GM18520 (cell line): ENCODE results near the gene CD27.

Source experiments
- ATAC-seq: cut with Tn5 transposase; IDR thresholded peaks from one replicate; pipeline ENCODE4 v1.9.1; 2021; ENCODE audit not compliant: unreplicated experiment

CD27 gene

DNA sequence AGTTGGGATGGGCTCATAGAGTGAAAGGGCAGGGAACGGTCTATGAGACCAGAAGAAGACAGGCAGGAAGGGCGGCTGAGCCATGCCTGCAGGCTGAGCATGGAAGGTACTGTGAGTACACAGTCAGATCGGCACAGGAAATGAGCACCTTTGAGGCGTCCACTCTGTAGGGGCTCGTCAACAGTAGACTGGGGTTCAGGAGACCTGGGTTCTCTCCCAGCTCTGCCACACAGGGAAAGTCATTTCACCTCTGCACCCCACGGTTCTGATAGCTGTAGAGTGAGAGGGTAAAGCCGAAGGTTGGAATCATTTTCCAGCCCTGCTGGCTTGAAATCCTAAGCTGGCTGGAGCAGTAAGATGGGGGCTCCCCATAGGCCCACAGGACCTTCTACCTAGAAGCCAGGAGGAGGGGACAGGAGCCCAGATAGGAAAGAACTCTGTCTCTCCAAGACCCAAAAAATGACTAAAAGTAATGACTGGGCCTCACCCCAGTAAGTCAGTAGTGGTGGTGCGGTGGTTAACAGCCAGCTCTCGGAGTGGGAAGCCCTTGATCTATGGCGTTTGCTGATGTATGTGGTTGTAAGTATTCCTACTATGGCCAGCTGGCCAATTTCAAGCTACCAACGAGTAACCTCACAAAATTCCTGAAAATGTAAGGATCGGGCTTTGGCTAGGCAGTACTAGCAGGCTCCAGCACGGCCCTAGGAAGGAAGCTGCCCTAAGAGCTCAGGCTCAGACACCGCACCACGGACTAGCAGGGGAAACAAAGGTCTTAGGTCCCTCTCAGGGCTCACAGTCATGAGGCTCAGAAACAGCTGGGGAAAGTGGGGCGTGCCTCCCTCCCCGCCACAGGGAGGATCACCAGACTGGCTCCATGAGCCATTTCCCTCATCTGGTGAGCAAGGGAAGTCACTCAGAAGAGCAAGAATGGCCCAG, 10.3 kb upstream of the CD27 start:
- no peak for ATAC-seq

DNA sequence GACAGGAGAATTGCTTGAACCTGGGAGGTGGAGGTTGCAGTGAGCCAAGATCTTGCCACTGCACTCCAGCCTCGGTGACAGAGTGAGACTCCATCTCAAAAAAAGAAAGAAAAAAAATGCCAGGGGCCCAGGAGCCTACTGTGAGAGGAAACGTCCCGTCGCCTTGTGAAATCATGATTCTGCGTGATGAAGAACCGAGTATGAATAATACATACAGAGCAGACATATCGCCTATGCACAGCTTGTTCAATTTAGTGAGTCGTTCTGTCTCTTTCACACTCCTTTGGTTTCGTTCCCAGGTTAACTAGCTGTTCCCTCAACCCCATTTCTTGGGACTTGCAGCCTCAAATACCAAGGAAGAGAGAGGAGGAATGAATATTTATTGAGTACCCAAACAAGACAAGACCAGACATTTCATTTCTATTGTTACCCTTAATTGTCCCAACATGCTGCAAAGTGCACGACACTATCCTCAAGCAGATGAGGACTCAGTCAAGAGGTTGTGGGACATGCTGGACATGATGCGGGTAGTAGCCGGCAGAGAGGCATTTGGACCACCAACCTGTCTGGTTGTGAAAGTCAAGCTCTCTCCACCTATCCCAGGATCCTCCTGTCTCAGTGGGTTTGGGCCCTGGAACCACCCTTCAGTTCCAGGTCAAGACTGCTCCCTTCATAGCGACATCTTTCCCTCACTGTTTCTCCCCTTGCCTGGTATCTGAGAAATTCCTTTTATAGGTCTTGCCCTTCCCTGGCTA, 8.6 kb upstream of the CD27 start:
- no peak for ATAC-seq

DNA sequence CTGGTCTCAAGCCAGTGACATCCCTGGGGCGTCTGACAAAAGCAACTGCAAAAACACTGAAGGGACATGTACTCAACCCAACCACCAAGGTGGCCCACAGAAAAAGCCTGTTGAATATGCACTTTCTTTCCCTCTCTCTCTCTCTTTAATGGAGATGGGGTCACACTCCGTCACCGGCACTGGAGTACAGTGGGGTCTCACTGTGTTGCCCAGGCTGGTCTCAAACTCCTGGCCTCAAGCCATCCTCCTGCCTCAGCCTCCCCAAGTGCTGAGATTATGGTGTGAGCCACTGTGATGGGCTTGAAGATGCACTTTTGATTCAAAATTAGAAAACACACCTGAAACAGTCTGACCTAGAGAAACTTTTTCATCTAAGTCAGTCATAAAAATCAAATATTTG, 7.2 kb upstream of the CD27 start:
- no peak for ATAC-seq

DNA sequence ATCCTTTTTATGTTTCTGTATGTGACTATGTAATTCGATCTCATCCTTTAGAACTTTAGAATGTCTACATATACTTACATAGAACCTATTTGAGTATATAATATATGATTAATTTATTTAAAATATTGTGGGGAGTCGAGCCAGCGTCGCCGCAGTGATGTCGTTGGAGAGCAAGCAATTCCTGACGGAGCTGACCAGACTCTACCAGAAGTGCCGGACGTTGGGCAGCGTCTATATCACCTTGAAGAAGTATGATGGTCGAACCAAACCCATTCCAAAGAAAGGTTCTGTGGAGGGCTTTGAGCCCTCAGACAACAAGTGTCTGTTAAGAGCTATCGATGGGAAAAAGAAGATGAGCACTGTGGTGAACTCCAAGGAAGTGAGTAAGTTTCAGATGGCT, 6.4 kb upstream of the CD27 start:
- no peak for ATAC-seq

DNA sequence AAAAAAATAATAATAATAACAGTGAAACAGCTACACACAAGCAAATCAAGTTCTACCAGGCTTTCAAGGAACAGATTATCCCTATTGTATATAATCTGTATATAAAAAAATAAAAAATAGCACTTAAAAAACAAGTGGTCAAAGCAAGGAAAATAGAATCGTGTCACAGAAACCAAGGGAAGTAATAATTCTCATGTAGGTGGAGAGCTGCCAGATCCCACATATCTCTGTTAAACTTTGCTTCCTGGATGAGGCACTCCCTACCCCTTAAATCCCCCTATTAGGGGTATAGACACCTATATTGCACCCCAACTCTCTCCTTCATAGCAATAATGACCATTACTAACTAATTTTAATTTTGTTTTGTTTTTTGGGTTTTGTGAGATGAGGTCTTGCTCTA, 4.4 kb upstream of the CD27 start:
- no peak for ATAC-seq

DNA sequence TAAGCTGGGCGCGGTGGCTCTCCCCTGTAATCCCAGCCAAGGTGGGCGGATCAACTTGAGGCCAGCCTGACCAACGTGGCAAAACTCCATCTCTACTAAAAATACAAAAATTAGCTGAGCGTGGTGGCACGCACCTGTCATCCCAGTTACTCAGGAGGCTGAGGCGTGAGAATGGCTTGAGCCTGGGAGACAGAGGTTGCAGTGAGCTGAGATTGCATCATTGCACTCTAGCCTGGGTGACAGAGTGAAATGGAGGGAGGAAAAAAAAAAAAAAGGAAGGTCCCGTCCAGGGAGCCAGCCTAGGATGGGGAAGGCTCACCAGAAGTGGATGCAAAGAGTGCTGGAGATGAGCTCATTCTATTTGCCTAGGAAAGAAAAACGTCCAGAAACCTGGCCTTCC, 1.9 kb upstream of the CD27 start:
- ATAC-seq, result no peak

DNA sequence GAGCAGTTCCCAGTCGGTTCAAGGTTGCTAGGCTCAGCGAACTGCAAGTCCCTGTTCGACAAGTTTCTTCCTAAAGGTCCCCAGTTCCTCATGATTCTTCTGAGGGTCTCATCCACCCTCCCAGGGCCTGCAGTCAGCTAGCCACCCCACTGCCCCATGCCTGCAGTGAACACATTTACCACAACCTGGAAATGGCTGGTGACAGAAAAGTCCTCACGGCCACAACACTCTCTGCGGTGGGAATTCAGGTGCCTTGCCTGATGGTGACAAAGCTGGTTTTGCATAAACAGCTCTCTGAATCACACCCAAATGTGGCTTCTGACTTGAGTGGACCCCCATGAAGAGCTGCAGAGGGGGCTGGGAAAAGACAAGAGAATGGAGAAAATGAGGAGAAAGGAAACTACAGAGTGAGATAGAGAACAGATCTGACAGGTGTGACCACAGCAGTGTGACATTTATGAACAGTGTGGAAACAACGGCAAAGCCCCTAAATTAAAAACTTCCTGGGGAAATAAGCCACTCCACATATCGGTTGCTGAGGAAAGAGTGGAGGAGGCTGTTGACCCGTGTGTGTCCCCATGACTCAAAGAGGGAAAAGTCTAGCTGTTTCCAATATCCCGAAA, 1.3 kb upstream of the CD27 start:
- no peak for ATAC-seq

DNA sequence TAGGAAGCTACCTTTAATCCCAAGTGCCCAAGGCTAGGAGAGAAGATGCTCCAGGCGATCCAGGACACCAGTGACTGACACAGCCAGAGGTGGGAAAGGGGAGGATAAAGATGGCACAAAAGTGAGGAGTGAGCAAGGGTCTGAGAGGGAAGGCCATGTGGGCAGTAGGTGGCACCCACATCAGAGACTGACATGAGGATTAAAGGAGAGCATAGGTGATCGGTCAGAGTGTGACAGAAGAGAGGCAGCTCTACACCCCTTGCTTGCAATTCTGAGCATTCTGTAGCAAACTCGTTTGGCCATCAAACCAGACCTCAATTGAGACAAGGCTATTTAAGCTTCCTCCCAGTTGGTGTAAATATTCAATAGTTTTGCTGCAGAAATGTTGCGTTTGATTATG, 724 bp upstream of the CD27 start:
- ATAC-seq, result no peak

DNA sequence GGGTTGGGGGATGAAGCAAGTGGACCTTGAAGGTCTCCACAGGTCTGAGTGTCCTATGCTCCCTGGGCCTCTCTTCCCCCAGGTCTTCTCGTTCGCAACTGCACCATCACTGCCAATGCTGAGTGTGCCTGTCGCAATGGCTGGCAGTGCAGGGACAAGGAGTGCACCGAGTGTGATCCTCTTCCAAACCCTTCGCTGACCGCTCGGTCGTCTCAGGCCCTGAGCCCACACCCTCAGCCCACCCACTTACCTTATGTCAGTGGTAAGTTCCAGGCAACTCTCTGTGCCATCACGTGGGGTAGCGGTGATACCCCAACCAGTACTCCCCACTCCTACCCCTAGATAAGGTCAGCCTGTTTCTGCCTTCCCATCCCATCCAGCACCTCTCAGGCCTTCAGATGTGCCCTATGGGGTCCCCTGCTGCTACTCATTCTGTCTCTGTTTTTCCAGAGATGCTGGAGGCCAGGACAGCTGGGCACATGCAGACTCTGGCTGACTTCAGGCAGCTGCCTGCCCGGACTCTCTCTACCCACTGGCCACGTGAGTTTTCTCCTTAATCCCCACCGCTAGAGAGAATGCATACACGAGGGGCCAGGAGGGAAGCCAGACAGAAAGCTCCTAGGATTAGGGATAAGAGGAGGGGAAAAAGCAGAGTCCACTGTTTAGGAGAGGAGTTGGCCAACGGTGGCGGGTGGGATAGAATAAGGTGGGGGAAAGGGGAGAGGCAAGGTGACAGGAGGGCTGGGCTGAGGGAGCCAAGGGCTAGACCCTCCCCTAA, 5.5 kb downstream of the CD27 start:
- ATAC-seq, result no peak

DNA sequence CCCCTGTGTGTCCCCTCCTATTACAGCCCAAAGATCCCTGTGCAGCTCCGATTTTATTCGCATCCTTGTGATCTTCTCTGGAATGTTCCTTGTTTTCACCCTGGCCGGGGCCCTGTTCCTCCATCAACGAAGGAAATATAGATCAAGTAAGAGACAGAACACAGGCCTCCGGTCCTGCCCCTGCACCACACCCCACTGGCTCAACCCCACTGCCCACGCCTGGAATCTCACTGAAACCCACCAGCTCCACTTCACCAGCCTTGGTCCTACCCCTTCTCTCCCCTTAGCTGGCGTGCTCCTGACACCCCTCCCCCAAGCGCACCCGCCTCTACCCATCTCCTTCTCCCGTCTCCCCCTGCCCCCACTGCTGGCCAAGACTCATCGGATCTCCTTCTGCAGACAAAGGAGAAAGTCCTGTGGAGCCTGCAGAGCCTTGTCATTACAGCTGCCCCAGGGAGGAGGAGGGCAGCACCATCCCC, 6.2 kb downstream of the CD27 start:
- ATAC-seq, result peak; percentile 2

DNA sequence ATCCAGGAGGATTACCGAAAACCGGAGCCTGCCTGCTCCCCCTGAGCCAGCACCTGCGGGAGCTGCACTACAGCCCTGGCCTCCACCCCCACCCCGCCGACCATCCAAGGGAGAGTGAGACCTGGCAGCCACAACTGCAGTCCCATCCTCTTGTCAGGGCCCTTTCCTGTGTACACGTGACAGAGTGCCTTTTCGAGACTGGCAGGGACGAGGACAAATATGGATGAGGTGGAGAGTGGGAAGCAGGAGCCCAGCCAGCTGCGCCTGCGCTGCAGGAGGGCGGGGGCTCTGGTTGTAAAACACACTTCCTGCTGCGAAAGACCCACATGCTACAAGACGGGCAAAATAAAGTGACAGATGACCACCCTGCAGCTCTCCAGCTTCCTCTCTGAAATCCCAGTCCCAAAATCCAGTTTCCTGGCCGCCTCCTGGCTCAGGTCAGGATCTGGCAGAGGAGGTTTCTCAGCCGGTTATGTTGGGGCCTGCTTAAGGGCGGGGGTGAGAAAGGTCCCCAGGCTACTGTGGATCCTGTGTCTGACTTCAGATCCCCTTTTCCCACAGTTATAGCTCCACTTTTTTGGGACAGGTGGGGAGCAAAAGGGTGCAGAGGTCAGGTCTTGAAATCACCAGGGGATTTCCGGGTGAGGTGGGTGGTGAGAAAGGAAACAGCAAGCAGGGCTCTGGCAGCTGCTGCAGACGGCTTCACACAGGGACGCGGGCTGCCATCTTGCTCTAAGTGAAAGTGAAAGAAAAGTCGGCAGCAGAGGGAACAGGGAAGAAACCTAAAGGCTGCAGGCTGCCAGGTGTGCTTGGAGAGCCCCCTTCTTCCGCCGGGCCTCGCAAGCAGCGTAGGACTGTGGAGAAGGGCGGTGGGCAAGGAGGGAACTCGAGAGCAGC, 6.8 kb downstream of the CD27 start, which contains the start of gene TAPBPL:
TSS of gene TAPBPL (plus strand) at position 695 of the 897 bp plus-strand sequence. CDS start 207 bp downstream, outside the sequence.
- peak; percentile 34 for ATAC-seq

DNA sequence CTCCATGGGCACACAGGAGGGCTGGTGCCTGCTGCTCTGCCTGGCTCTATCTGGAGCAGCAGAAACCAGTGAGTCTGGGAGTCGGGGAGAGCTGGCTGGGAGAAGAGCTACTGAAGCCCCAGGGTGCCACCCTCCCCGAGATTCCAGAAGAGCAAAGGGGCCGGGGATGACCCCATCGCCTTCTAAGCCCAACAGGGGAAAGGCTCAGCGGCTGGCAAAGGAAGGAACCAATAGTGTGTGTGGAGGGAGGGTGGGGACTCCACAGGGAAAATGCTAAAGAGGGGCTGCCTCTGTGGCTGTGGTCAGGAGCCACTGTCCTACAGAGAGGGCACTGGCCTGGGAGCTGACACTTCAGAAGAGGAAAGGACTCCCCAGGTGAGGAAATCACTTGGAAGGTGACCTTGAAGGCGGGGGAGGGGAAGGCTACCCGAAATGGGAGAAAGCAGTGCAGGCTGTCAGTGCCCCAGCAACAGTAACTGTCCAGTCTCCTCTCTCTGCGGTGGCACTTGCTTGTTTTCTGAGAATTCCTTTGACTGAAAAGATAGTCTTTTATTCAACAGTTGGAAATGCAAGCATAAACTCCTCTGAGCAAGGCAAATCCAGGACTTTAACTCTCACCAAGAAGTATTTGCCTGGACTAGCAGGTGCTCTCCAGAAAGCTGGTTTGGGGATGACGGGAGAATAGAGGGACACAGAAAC, 7.6 kb downstream of the CD27 start:
- no peak for ATAC-seq

DNA sequence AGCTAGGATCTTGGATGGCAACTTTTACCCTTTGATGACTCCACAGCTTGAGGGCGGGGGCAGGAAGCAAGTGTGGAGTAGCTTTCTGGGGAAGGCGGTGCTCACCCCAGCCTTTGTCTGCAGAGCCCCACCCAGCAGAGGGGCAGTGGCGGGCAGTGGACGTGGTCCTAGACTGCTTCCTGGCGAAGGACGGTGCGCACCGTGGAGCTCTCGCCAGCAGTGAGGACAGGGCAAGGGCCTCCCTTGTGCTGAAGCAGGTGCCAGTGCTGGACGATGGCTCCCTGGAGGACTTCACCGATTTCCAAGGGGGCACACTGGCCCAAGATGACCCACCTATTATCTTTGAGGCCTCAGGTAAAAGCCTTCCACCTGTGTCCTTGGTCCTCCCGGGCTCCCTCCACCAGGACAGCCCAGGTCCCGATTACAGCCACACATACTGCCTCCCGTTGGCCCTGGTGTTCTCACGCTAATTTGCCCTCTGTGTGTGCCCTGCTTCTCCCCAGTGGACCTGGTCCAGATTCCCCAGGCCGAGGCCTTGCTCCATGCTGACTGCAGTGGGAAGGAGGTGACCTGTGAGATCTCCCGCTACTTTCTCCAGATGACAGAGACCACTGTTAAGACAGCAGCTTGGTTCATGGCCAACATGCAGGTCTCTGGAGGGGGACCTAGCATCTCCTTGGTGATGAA, 8.3 kb downstream of the CD27 start:
- ATAC-seq, result no peak

DNA sequence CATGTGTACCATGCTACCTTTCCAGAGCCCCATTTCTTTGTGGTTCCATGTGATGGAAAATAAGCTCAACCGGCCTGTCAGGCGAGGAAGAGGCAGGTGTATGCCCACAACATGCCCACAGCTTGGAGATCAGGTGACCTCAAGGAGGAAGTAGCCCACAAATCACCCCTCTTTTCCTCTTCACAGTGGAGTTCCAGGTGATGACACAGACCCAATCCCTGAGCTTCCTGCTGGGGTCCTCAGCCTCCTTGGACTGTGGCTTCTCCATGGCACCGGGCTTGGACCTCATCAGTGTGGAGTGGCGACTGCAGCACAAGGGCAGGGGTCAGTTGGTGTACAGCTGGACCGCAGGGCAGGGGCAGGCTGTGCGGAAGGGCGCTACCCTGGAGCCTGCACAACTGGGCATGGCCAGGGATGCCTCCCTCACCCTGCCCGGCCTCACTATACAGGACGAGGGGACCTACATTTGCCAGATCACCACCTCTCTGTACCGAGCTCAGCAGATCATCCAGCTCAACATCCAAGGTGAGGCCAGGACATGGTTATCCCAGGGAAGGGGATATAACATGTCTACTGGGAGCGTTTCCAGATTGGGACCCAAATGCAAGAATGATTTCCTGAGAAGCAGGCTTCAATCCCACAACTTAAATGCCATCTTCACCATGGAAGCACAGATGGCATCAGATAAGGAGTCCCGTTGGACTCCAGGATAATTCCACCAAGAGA, 12.6 kb downstream of the CD27 start:
- no peak for ATAC-seq

DNA sequence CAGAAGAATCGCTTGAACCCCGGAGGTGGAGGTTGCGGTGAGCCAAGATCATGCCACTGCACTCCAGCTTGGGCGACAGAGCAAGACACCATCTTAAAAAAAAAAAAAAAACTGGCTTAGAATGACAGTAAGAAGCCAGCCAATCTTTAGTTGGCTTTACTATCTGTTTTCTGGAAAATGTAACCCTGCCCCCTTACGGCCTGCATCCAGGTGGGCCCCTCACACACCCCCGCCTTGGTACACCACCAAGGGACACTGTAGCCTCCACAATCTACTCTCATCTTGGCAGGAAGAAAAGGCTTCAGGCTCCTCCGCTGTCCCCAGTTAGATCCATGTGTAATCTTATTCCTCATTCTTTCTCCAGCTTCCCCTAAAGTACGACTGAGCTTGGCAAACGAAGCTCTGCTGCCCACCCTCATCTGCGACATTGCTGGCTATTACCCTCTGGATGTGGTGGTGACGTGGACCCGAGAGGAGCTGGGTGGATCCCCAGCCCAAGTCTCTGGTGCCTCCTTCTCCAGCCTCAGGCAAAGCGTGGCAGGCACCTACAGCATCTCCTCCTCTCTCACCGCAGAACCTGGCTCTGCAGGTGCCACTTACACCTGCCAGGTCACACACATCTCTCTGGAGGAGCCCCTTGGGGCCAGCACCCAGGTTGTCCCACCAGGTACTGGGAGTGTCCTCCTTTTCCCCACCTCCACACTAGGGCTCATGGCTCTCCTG, 13.7 kb downstream of the CD27 start:
- ATAC-seq, result no peak

DNA sequence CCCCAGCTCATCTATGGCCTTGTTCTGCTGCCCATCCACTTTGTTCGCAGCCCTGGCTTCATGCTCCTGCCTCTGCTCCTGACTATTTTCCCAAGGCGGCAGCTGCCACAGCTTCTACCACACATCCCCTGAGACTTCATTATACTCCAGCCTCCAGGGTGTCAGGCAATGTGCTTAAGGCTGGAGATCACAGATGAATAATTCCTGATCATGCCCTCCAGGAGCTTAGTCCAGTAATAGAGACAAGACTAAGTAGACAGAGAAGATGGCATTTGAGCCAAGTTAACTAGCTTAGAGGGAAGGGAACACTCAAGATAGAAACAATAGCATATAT, 14.2 kb downstream of the CD27 start:
- no peak for ATAC-seq

DNA sequence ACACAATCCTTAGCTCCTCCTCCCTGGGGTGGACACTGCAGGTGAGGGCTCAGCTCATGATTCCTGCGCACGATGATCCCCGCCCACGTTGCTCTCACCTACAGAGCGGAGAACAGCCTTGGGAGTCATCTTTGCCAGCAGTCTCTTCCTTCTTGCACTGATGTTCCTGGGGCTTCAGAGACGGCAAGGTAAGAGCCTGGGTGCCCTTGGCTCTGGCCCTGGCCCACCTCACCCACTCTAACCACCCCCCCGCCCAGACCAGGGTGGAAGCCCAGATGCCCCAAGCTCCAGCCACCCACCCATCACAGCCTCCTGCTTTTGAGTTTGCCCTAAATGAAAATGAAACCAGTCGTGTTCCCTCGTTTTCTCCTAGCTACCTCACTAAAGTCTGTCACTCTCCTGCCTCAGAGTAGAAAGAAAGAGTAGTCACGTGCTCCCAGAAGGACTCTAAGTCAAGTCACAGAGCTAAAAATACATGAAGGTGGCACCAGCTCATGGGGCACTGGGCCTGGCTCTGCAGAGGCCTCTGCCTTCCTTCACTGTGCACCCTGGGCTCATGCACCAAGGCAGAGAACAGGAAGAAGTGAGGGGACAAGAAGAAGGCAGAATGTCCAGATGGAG, 16.1 kb downstream of the CD27 start:
- ATAC-seq, result no peak
